ENCODE measurements around the gene ECHDC1.
"Not testable (repeated sequence)": the region's sequence is repeated elsewhere in the genome, so short reads cannot be mapped to it uniquely, and the experiment has no call there.

The ECHDC1 gene, protein sequence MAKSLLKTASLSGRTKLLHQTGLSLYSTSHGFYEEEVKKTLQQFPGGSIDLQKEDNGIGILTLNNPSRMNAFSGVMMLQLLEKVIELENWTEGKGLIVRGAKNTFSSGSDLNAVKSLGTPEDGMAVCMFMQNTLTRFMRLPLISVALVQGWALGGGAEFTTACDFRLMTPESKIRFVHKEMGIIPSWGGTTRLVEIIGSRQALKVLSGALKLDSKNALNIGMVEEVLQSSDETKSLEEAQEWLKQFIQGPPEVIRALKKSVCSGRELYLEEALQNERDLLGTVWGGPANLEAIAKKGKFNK

GRCh38 chr6:127342946-127343808 is at the start of gene ECHDC1:
TSS of gene ECHDC1 (minus strand) at chr6:127343609. CDS start at chr6:127331028, 12,581 bp downstream.
- DNase-seq (ENCODE audit: low spot score), result peak; percentile 80

DNA sequence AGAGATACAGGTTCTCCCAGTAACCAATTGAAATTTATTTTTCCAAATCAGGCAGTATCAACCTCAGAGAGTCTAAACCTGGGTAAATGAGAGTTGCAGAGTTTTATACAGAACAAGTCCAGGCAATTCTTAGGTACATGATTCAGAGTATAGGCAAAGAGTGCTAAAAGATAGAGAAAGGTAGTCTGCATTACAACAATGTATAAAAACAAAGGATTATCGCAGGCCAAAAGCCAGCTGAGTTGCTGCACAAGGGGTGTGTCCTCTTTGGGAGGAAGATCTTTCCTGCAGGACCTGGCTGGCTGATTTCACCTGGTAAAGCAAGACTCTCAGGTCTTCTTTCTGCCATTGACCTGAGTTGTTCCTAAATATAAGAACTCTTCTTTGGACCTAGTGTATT is 48.9 kb upstream of the ECHDC1 start:
- no peak for DNase-seq (ENCODE audit: low spot score)

- no peak for DNase-seq (ENCODE audit: low spot score)
Measured at GRCh38 chr6:127391094-127391953, 47.9 kb upstream of the ECHDC1 start.

GRCh38 chr6:127389706-127390105 is 46.3 kb upstream of the ECHDC1 start:
- DNase-seq (ENCODE audit: low spot score), result no peak

DNA sequence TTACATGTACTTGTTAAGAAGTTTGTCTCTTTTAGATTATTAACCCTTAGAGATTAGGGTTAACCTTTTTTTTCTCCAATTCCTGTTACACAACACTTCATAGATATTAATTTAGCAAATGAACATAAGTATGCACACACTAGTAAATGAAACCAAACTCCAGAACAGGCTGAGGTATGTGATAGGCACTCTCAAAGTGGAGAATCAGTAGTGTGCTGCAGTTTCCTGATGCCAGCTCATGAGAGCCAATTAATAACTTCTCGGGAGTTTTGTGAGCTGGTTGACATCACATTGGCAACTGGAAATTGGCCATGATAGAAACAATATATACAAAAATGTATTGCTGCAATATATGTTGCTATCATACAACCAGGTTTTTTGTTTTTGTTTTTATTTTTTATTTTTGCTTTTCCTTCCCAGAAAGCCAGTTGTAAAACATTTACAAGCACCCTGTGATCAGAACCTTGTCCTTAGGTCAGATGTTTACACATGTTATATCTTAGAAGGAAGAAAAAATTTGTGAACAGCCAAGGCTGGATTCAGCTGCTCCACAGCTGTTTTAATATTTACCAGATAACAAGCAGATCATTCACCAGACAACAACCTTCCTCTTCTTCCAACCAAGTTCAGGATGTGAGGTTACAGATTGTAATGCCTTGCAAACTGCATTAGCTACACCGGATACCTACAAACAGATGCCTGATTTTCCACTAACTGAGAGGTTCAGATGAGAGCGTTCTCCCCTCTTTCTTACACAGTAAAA is 42.4 kb upstream of the ECHDC1 start:
- no peak for DNase-seq (ENCODE audit: low spot score)

GRCh38 chr6:127384848-127385247 is 41.4 kb upstream of the ECHDC1 start:
- DNase-seq (ENCODE audit: low spot score), result not testable (repeated sequence)

DNA sequence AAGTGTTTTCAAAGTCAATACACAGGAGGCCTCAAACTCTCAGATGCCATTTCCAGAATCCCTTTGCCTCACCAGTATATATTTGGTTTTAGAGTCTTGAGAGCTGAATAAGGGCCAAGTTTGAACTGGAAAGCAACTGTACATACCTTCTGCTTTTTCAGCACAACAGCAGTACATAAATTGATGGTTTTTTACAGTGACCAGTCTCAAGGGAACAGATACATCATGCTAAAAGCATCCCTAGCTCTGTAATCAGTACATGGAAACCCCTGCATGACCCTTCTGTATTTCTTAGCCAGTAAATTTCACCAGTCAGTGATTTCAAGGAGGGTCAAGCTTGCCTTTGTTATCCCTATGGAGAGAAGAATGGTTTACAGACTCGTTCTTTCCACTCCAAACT is 40.6 kb upstream of the ECHDC1 start:
- no peak for DNase-seq (ENCODE audit: low spot score)

DNA sequence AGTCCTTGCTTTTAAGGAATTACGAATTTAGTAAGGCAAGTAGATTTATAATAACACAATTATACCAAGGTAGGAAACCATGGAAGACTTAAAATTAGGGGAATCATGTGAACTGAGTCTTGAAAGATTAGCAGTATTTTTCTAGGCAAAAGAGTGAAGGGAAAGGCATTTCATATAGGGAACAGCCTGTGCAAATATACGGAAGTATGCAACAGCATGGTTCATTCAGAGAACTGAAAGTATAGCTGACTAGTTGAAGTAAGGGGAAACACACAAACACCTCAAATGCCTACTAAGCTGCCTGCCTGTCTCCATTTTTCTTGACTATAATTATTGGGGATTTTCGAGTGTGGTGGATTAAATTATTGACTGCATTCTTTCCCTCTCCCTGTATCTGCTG is 39.0 kb upstream of the ECHDC1 start:
- no peak for DNase-seq (ENCODE audit: low spot score)

GRCh38 chr6:127381384-127381783 is 38.0 kb upstream of the ECHDC1 start:
- DNase-seq (ENCODE audit: low spot score), result no peak

GRCh38 chr6:127376685-127377084 is 33.3 kb upstream of the ECHDC1 start:
- DNase-seq (ENCODE audit: low spot score), result no peak

DNA sequence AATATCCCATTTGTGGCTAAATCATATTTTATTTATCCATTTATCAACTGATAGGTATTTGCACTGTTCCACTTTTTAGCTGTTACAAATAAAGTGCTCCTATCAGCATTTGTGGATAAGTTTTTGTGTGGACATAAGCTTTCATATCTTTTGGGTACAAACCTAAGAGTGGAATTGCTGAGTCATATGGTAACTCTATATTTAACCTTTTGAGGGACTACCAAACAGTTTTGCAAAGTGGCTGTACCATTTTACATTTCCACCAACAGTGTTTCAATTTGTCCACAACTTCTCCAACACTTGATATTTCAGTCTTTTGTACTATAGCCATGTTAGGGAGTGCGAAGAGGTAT is 23.6 kb upstream of the ECHDC1 start:
- DNase-seq (ENCODE audit: low spot score), result no peak

GRCh38 chr6:127366282-127367022 is 23.0 kb upstream of the ECHDC1 start:
- no peak for DNase-seq (ENCODE audit: low spot score)

DNA sequence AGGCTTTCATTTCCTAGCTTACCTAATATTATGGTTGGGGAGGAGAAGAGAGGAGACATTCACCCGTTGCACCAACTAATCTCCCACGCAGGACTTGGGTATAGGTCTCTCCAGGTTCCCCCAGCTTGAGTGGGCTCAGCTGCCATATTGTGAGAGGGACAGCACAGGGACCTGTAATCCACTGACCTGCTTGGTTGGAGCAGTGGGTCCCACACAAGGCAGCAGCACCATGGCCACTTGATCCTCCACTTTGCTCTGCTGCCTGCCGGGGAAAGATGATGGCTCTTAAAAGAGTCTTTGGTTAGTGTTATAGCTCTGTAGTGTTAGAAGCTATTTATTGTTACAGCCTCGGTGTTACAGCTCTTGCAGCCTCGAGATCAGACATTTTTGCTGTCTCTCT is 22.5 kb upstream of the ECHDC1 start:
- DNase-seq (ENCODE audit: low spot score), result no peak

DNA sequence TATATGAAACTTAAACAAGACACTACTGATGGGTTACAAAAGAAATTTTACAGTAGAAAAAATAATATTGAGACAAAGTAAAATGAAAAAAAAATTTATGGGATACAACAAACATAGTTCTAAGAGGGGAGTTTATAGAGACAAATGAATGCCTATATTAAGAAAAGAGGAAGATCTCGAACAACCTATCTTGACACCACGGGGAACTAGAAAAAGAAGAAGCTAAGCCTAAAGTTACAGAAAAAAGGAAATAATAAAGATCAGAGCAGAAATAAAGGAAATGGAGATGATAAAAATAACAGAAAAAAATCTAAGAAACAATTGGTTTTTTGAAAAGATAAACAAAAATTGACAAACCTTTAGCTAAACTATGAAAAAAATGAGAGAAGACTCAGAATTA is 9.1 kb upstream of the ECHDC1 start:
- DNase-seq (ENCODE audit: low spot score), result no peak

DNA sequence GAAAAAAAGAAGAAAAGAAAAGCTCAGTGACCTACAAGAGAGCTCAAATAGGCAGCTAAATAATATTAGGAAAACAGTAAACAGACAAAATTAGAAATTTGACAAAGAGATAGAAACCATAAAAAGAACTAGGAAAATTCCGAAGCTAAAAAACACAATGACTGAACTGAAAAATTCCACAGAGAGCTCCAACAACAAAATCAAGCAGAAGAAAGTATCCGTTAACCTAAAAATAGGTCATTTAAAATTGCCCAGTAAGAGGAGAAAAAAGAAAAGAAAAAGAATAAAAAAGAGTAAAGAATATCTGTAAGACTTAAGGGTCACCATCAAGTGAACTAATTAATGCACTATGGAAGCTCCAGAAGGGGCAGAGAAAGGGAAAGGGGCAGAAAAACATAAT is 6.6 kb upstream of the ECHDC1 start:
- DNase-seq (ENCODE audit: low spot score), result no peak

DNA sequence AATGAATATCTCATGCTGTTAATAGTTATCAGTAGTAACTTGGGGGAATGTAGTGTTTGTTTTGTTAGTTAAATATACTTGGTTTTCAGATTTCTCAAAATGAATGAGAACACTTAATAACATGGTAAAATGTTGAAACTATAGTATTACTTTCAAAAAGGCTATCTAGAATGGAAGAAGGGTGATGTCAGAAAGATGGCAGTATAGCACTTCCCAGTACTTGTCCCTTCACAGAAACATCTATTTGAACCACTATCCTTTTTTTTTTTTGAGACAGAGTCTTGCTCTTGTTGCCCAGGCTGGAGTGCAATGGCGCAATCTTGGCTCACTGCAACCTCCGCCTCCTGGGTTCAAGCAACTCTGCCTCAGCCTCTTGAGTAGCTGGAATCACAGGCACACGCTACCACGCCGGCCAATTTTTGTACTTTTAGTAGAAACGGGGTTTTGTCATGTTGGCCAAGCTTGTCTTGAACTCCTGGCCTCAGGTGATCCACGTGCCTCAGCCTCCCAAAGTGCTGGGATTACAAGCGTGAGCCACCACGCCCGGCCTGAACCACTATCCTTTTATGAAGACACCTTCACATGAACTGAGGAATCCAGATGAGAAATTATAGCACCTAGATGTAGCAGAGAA is 4.7 kb upstream of the ECHDC1 start:
- no peak for DNase-seq (ENCODE audit: low spot score)

DNA sequence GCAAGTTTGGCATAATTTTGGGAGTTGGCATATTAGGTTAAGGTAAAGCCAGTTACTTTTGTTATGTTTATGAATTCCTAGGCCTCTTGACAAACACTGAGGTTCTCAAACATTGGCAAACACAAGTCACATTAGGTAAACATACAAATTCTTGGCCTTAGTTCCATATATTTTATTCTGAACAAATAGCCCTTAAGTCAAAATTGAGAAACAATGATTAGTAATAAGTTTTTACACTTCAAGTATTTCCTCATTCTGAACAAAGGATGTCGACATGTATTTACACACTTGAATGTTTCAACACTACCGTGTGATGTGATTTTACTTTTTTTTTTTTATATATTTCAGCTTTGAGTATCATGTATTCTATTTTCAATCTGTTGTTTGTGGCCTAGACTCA is 3.8 kb upstream of the ECHDC1 start:
- DNase-seq (ENCODE audit: low spot score), result no peak

DNA sequence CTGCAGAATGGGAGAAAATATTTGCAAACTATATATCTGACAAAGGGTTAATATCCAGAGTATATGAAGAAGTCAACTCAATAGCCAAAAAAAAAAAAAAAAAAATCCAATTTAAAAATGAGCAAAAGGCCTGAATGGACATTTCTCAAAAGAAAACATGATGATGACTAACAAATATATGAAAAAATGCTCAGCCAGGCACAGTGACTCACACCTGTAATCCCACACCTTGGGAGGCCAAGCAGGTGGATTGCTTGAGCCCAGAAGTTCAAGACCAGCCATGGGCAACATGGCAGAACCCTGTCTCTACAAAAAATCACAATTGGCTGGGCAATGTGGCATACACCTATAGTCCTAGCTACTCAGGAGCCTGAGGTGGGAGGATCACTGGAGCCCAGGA is 2.1 kb upstream of the ECHDC1 start:
- DNase-seq (ENCODE audit: low spot score), result no peak

GRCh38 chr6:127343809-127344659 is 625 bp upstream of the ECHDC1 start:
- DNase-seq (ENCODE audit: low spot score), result peak; percentile 47
